Stimulated activated CD4-positive, alpha-beta T cell treated with anti-CD3 and anti-CD28 coated beads, Interleukin-12 subunit alpha, Interleukin-12 subunit beta, amount 100 ng/mL, for 48 hours (primary cell): Measurements from ENCODE around the gene FGF9.

Experiments
- DNase-seq, 3 donors: peaks; one replicate each; pipeline ENCODE4 v3.0.0-alpha.2; 2020; ENCODE audit warnings: low read depth in 2 of 3, low spot score in 1 of 3

The FGF9 gene

DNA sequence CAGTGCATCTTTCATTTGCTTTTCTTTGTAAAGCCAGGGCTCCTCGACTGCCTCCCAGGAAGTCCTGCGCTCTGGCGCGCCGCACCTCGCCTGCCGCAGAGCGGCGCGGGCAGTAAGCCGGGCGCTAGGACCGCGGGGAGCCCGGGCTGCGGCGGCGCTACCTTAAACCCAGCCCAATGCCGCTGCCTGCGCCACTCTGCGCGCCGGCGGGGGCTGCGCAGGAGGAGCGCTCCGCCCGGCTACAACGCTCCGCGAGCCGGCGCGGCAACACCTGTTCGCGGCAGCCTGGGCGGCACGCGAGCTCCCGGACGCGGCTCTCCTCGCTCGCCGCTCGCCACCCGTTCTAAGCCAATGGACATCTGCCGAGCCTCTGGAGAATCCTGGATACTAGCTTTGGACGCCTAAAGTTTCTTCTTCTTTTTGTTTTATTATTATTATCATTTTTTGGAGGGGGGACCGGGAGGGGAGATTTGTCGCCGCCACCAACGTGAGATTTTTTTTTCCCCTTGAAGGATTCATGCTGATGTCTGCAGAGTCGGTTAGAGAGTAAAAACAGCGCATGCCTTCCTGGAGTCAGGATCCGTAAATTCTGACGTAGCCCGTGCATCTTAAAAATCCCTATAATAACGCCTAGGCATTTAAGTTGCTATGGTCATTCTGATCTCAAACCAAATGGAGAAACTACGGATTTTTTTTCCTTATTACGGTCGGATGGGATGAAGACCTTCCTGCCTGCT is at the start of gene FGF9:
TSS of gene FGF9 (plus strand) at position 191 of the 737 bp plus-strand sequence. CDS start 840 bp downstream, outside the sequence.
- DNase-seq: peak; percentile 53 to 65 (median 56)

DNA sequence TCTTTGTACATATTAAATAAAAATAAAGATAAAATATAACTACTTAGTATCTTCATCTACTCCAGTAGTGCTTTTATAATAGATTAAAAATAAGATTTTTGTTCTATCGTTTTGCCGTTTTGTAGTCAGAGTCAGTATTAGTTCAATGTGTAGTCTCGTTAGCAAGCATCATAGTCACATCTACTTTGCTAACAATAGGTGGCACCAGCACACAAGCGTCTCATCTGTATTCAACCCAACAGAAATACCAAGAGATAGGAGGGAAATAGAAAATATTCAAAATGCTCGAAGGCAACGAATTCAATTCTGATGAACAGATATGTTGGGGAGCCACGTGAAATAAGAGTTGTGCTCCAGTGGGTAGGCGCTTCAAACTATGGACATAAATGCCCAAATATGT is 45.5 kb upstream of the FGF9 start:
- DNase-seq: no peak

DNA sequence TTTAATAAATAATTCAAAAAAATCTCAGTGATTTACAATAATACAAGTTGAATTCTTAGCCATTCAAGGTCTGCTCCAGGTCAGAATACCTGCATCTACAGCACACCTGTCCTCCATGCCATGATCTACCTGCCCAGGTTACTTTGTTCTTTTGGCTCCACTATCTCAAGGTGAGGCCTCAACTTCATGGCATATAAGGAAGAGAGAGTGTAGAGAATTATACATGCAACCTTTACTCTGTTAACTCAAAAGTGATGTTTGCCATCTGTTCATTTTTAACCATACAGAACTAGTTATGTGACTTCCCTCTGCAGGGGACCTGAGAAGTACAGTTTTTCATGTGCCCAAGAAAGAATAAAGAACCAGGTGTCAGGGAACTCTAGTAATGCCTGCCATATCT is 38.7 kb upstream of the FGF9 start:
- DNase-seq: no peak

DNA sequence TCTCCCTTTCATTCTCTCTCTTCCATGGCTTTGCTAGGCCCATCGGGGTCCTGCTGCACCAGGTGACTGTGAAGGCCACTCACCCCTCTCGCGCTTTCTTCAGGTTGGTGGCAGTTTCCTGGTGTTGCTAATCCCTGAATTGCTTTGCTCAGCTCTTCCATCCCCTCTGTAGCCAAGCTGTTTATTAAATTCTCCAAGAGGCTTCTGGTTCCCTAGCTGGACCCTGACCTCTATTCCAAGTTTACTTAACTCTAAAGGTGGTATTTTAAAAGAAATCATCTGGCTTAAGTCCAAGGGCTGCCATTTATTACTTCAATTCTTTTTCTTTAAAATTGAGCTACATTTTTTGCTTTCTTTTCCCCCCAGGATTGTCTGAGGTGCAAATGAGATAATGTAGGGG is 34.2 kb upstream of the FGF9 start:
- no peak for DNase-seq

DNA sequence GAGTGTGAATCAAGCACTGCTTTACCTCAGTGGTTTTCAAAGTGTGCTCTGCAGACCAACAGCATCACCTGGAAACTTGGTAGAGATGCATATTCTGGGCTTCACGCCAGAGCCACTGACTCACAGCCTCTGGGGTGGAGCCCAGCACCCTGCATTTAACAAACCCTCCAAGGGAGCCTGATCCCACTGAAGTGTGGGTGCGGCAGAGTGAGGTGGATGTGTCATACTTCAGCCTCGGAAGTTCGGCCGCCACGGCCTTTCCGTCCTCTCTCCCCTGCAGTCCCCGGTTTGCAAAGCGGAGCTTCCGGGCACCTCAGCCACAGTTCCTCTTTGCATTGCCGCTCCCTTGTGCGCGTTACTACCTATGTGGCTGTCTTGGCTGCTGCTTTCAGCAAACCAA is 33.6 kb upstream of the FGF9 start:
- peak in 1 of 3 donors; percentile 5 for DNase-seq

DNA sequence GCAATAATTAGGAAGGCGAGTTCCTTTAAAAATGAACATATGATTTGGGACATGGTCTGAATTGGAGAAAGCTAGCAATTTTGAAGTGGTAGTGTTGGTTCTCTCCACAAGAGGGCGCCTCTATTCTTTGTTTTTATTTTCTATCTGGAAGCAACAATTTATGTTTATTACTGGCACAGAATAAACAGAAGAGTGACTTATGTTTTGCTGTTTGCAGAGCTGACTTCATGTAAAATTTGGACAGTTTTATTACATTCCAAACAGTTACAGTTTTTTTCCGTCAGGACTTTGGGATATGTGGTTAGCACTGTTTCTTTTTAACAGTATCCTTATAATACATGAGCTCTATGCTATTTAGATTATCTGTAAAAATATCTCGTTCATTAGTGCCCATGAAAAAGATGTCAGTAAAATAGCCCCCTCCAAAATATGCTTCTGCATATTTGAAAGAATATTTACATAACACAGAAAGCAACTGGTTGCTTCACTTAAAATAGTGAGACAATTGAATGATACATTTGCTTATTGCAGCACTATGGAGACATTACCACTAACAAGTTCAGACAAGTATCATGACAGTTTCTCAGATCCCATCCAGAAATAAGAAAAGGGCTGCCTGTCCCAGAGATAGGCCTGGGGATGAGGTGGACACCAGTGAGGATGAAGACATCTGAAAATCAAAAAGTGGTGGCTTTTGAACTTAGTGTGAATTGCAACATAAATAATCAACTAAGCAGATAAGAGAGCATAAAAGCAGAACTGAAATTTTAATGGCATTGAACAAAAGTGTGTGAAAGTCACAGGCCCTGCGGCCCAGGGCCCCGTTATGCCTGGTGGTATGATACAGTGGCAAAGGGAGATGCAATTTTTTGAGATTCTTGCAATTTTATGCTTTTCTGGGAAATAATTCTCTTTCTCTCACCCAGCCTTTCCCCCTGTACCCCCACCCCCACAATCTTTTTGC is 32.3 kb upstream of the FGF9 start:
- peak in 2 of 3 donors; percentile 3 to 41 for DNase-seq

DNA sequence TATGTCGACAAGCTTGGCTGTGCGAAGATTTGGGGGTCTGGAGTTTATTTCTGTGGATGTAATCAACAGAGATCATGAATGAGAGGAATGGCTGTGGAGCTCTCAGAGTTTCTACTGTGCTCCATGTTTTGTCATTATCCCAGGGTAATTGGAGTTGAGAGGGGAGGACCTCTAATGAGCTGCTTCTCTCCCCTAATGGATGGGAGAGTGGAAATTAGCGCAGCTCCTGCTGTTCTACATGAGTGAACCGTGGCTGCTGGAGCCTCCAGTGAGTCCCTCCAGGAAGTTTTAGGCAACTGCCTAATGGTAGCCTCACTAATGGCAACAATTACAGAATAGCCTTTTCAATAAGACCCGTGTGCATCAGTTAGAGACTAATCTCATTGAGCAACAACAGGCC is 31.3 kb upstream of the FGF9 start:
- DNase-seq: no peak

DNA sequence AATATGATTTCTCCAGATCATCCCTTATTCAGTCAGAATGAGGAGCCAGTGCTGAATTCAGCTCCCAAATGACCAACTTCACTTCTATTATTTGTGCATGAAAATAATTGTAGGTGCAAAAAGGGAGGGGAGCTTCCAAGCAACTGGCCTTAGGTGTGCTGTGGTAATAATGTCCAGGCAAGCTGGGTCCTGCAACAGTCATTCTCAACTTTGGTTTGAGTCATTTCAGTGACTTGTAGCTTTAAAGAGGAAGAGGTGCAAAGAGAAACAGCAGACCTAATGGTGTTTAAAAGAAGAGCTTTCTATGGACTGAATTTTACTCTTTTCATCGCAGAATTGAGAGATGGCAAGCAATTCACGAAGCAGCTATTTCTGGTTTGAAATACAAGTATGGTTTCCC is 29.2 kb upstream of the FGF9 start:
- no peak for DNase-seq

DNA sequence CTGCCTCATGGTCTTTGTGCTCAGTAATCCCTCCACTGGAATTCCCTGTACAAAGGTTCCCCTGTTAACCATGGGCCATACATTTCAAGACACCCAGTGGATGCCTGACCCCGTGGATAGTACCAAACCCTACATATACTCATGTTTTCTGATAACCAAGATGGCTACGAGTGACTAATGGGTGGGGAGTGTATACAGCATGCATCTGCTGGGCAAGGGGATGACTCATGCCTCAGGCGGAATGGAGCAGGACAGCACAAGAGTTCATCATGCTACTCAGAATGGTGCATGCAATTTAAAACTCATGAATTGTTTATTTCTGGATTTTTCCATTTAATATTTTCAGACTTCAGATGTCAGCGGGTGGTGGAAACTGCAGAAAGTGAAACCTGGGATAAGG is 13.3 kb upstream of the FGF9 start:
- DNase-seq: no peak

DNA sequence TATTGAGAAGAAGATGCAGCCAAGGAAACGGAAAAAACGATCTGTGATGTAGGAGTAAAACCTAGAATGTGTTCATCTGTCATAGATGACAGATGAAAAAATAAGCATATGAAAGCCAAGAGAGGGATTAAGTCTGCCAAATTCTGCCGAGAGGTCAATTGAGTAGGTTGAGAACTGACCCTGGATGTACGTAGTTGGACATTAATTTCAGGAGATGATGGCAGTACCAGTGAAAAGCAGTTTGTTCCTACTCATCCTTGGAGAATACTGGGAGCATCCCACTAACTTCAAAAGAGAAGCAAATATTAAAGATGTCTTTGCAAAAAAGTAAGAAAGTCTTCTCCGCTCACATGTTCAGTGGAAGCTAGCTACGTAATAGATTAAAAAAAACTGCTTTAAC is 11.8 kb upstream of the FGF9 start:
- no peak for DNase-seq

DNA sequence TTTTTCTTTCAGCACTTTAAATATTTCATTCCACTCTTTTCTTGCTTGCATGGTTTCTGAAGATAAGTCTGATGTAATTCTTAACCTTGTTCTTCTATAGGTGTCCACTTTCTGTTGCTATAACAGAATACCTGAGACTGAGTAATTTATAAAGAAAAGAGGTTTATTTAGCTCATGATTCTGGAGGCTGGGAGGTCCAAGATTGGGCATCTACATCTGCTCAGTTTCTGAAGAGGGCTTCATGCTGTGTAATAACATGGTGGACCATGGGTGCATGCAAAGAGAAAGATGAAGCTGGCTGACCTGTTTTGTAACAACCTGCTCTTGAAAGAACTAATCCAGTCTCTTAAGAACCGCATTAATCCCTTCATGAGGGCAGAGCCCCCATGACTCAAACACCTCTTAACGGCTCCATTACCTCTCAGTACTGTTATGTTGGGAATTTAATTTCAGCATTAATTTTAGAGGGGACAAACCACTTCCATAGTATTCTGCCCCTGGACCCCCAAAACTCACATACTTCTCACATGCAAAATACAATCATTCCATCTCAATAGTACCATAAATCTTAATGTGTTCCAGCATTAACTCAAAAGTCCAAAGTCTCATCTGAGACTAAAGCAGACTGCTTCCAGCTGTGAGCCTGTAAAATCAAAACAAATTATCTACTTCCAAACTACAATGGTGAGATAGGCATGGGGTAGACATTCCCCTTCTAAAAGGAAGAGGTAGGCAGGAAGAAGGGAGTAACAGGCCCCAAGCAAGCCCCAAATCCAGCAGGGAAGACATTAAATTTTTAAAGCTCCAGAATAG is 9.6 kb upstream of the FGF9 start:
- no peak for DNase-seq

DNA sequence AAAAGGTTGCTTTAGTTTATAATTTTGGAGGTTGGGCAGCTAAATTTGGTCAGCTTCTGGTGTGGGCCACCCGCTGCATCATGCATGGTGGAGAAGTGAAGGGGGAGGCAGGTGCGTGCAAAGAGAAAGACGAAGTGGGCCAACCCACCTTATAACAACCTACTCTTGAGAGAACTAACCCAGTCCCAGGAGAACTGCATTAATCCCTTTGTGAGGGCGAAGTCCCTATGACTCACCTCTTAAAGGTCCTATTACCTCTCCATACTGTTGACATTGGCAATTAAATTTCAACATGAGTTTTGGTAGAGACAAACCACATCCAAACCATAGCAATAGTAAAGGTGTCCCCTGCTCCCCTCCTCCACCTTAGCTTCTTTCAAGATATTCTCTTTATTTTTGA is 7.7 kb upstream of the FGF9 start:
- DNase-seq: no peak

DNA sequence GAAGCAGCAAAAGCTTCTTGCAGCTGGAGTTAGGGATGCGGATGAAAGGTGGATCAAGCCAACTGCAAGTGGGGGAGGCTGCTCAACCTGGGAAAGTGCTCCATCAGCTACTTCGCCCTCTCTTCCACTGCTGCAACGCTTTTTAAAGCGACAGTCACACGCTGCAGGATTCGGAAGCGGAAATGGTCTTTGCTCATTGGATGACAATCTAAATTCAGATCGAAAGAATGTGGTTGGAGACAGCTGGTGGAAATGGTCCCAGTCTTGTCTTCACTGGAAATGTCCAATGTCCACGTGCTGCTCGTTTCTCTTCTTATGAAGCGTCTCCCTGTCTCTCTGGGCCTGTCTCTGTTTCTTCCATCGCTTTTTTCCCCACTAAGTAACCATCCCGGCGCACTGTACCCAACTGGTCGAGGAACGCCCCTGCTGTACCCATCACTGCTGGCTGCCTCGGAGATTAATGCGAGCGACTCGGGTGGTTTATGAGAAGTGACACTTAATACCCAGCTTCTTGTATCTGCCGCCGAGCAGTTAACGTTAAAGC is 2.1 kb upstream of the FGF9 start:
- no peak for DNase-seq

DNA sequence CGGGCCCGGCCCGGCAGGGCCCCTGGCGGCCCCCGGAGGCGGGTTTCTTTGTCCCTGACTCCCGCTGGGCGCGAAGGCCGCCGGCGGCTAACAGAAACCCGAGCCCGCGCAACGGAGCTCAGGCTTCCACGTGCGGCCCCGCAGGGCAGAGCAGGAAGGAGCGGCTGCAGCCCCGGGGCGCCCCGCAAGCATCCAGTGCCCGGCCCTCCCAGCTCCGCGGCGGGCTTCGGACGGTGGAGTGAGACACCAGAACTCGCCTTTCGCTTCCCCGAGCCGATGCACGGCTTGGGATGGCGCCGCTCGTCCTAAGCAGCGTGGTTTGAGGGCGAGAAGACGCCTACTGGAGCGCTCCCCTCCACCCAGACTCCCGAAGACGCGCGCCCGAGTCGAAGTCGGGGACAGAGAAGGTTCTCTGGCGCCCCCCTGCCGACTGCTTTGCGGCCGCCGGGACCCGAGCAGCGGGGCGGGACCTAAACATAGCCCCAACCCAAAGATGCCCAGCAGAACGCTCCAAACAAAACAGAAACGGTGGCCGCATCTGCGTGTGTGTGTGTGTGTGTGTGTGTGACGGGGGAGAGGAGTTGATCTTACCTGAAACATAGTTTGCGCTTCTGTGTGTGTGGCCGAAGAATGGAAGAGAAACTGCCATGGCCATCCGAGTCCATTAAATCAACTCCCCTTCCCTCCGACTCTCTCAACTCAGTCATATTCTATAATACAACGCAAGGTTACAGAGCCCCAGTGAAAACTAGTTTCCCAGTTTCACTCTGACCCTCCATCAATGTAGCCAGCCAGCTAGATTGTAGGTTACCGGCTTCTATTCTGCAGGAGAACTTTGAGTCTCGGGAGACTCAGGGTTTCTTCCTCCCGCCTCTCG is 629 bp upstream of the FGF9 start:
- peak in 1 of 3 donors; percentile 37 for DNase-seq

DNA sequence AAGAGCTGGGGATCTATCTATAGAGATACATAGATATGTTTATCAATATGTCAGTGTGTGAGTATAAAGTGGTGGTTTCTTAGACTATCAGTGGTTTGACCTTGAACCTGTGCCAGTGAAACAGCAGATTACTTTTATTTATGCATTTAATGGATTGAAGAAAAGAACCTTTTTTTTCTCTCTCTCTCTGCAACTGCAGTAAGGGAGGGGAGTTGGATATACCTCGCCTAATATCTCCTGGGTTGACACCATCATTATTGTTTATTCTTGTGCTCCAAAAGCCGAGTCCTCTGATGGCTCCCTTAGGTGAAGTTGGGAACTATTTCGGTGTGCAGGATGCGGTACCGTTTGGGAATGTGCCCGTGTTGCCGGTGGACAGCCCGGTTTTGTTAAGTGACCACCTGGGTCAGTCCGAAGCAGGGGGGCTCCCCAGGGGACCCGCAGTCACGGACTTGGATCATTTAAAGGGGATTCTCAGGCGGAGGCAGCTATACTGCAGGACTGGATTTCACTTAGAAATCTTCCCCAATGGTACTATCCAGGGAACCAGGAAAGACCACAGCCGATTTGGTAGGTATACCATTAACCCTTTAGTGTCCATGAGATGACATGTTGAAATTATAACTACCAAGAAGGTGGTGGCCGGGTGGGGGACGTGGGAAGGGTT is 880 bp downstream of the FGF9 start:
- no peak for DNase-seq

DNA sequence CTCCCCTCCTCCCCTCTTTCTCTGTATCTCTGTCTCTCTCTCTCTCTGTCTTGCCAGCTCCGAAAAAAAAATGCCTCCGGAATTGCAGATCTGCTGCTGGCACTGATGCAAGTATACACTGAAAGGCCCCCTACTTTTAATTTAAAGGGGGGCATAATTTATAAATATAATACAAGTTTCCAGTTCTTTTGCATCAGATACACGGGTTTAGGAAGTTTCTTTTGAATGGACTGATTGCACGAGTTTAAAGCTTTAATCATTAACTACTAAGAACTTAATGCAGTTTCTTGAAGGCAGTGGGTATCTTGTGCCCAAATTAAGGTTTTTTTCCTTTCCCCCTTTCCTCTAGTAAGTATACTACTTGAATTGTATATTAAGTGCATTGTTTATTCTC is 1.4 kb downstream of the FGF9 start:
- DNase-seq: no peak

DNA sequence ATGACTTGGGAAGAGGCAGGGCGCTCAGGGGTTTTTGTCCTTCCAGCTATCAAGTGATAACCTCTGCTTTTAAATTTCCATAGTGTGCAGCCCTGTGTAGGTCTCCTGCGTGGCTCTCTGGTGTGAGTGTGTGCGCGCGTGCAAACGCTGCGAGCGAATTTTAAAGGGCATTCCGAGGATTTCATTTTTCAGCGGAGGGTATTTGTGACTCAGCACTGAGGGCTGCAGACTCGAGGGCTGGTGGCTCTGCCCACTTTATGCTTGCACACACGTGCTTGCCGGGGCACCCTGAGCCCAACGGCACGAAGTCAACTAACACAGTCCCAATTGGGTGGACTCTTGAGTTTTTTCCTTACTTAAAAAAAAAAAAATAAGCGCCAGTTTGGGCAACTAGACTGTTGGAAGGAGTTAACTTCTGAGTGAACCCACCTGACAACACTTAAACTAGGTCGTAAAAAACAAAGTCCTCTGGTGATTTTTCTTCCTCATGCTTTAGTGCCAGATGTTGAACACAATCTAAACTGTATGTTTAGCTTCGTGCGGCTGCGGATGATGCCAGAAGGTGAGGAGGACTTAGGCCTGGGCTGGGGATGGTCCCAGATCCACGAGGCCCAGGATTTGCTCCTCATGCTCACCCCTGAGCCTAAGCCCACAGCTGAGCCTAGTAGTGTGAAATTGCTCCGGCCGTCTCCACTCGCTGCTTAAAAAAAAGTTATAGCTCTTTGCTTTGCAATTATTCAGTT is 2.1 kb downstream of the FGF9 start:
- DNase-seq: no peak

DNA sequence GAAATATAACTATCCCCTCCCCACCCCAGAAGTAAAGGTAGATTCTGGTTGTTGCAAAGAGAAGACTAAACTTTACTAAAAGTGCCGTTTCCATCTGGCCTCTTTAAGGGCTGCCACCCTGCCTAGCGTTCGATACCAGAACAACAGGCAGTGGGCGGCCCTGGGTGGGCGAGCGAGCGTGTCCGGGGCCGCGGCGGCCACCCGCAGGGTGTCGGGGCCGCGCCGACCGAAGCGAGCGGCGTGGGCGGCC is 2.6 kb downstream of the FGF9 start:
- no peak for DNase-seq

DNA sequence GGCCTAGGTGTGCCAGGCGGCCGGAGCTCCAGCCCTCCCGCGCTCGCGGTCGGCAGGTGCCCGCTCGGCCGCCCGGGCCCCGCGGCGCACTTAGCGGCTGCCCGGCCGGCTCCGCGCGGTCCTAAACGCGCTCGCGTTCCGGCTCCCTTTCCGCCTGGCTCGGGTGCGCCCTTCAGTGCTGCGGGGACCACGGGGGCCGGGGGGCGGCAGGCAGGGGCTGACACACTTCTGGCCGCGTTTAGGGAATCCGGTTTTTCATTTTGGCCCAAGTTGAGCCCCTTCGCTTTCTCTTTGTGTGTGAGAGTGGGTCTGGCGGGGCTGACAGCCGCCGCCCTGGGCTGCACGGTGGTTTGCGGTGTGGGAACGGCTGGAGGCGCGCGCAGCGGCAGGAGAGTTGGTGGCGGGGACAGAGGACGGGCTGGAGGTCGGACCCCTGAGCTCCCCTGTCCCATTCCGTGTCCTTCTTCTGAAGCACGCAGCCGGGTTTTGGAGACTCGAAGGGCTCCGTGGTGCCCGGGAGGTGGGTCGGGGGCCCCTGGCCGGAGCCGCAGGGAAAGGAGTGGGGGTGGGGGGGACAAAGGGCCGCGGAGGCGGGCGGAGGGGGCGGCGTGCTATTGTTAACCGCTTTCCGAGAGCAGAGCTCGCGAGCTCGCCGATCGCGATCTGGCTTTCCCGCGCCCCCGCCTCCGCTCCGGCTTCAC is 3.1 kb downstream of the FGF9 start:
- no peak for DNase-seq
